Fibroblast of mammary gland (primary cell): ENCODE data around the gene NAA30.

Experiments used
- DNase-seq: peaks from one replicate; pipeline ENCODE4 v3.0.0-alpha.2; 2010; ENCODE audit warnings: low read depth
- H3K4me3 ChIP-seq: 2 replicates; pipeline ENCODE4 v1.5.1; 2011; ENCODE audit warnings: low read depth, mild to moderate bottlenecking, low read length, moderate library complexity; ENCODE audit not compliant: control insufficient read depth
- TF ChIP-seq, protein P1 (sequence below): conservative IDR thresholded peaks from 2 replicates; pipeline ENCODE4 v1.5.1; 2011; ENCODE audit warnings: low read depth, low read length, inconsistent platforms; ENCODE audit not compliant: control insufficient read depth, insufficient read depth

Gene NAA30

DNA sequence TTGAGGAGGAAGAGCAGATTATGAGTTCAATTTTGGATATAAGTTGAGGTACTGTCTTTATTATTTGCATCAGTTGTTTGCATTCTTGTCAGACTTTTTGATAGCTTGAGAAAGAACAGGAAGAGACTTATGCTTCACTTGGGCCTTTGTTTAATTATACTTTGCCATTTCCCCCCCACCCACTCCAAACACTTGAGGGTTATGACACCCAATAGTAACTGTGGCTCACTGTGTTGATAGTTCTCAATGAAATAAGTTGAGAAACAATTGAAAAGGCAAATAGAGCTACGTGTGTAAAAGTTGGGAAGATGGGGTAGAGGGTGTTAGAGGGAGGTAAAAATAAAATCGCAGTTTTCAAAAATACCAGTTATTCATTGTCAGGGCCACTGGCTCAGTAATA lies 17.7 kb downstream of the NAA30 start:
- no peak overlapping the region for H3K4me3 ChIP-seq
- DNase-seq: no peak
- TF ChIP-seq, protein P1, sequence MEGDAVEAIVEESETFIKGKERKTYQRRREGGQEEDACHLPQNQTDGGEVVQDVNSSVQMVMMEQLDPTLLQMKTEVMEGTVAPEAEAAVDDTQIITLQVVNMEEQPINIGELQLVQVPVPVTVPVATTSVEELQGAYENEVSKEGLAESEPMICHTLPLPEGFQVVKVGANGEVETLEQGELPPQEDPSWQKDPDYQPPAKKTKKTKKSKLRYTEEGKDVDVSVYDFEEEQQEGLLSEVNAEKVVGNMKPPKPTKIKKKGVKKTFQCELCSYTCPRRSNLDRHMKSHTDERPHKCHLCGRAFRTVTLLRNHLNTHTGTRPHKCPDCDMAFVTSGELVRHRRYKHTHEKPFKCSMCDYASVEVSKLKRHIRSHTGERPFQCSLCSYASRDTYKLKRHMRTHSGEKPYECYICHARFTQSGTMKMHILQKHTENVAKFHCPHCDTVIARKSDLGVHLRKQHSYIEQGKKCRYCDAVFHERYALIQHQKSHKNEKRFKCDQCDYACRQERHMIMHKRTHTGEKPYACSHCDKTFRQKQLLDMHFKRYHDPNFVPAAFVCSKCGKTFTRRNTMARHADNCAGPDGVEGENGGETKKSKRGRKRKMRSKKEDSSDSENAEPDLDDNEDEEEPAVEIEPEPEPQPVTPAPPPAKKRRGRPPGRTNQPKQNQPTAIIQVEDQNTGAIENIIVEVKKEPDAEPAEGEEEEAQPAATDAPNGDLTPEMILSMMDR: no peak

DNA sequence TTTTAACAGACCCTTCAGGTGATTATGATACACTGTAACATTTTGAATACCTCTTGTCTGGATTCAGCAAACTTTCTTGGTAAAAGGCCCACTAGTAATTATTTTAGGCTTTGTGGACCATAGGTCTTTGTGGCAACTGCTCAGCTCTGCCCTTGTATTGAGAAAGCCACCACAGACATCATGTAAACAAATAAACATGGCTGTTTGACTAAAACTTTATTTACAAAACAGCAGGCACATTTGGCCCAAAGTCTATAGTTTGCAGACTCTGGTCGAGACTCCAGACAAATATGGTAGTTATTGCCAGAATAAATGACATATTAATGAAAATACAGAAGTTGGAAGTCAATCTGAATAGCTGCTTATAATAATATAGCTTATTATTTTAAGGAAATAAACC lies 18.2 kb downstream of the NAA30 start:
- TF ChIP-seq, protein P1: no peak
- no peak for DNase-seq
- H3K4me3 ChIP-seq: no peak overlapping the region

DNA sequence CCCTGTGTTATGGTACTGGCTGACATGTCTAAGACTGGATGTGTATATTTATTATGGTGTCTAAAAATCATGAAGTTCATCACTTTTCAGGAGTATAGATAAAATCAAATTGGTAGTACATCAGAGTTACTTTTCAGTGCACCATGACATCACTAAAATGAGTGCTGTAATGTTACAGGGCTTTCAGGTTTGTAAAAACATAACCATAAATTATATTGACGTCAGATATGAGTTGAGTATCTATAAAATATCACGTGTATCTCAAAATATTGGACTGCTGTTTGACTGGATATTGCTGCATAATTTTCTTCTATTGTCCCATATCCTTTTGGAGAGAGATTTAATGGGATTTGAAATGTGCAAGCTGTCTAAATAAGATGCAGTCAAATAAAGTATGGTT lies 22.0 kb downstream of the NAA30 start:
- DNase-seq: no peak
- H3K4me3 ChIP-seq: no peak overlapping the region
- TF ChIP-seq, protein P1: no peak

DNA sequence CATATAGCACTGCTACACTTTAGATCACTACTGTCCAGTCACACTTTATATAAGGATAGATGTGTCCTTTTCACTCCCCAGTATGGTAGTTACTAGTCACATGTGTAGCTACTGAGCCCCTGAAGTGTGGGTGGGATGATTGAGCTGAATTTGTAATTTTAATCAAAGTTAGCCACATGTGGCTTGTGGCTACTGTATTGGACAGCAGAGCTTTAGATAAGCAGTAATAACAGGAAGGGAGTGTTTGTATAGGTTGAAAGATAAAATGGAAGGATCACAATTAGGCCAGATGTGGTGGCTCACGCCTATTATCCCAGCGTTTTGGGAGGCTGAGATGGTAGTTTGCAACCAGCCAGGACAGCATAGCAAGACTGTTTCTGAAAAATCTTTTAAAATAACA lies 23.5 kb downstream of the NAA30 start:
- TF ChIP-seq, protein P1: no peak

DNA sequence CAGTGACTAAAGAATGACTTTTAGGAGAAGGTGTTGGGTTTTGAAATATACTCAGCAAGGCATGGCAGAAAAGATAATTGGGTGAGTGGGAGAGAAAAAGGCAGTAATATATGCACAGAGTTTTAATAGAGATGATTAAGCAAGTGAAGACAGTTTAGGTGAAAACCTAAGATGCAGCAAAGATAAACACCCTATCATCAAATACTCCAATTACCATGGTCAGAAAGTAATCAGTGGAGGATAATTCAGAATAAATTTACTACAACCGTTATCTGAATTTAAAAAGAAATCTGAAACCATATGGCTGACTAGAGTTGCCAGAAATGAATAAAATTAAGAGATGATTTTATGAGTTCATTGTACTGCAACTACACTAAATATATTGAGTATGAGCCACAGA lies 26.8 kb downstream of the NAA30 start:
- TF ChIP-seq, protein P1: no peak
- DNase-seq: no peak
- no peak overlapping the region for H3K4me3 ChIP-seq

More for the DNA sequence above, 23.5 kb downstream of the NAA30 start:
- no peak for DNase-seq
- H3K4me3 ChIP-seq: no peak overlapping the region

DNA sequence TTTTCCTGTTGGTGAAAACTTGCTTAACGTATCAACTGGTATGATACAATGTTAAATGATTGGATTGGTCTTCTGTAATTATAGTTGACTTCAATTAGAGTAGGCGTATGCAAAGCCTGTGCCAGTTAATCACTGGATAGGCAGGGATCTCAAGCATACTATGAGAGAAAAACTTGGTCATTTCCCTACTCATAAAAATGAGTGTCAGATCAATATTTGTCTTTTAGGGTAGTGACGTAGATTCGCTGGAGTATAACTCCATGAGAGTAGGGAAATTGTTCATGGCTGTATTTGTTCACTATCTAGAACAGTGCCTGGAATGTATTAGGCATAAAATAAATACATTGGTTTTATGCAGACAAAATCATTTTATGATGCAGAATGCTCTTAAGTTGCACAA lies 28.6 kb downstream of the NAA30 start:
- no peak overlapping the region for H3K4me3 ChIP-seq
- TF ChIP-seq, protein P1: no peak
- DNase-seq: no peak

DNA sequence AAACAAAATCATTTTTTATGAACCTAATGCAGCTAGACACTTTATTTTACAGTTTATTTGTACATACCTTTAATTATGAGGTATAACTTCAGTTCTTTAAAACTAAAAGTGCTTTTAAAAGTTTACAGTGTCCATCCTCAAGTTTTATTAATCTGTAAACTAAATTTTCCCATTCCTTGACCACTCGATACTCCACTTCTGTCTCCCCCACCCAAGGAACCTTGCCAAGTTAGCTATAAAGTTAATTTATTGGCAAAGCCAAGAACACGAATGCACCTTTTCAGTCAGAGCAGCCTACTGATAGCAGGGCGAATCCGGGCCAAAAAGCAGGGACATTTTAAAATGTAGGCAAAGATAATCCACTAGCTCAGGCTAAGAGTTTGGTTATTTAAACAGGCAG lies 29.6 kb downstream of the NAA30 start:
- no peak overlapping the region for H3K4me3 ChIP-seq
- TF ChIP-seq, protein P1: no peak
- no peak for DNase-seq
